NCI-H128 (cell line): ENCODE results near the gene CCDC136.

Experiments used
- DNase-seq: peaks from one replicate; lab custom pipeline; 2025; ENCODE audit not compliant: unreplicated experiment; lab: John Stamatoyannopoulos, UW

Gene CCDC136

DNA sequence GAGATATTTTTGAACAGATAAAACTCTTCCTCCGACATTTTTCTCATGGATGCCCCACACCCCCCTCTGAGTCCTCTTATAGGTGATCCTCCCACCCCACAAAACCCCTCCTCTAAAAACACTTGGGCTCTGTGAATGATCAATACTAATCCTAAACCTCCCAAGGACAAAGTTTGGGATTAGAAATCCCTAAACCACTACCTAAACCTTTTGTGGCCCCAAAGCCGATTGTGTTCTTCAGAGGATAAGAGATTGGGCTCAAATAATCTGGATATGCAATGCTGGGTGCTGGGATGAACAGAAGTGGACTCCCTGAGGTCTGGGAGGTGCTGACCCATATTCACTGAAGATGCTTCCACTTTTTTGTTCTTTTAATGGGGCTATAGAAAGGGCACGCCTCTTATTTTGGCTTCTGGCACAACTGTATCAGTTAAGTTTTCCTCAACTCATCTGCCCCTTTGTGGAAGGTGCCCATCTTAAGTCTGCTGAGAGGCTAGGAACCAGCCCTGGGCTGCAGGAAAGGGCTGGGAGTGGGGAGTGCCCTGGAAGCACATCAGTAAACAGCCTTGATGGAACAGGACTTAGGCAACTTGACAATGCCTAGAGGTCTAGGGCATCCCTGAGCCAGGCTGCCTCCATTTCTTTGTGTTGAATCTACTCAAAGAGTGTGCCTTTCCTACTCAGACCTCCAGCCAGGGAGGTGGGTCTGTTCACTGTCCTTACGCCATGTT is 15.9 kb upstream of the CCDC136 start, which contains the start of gene OPN1SW:
Gene OPN1SW, minus strand, starts transcription at position 51 of the 731 bp plus-strand sequence. Its CDS starts 13 bp downstream, at position 38.
- no peak for DNase-seq

DNA sequence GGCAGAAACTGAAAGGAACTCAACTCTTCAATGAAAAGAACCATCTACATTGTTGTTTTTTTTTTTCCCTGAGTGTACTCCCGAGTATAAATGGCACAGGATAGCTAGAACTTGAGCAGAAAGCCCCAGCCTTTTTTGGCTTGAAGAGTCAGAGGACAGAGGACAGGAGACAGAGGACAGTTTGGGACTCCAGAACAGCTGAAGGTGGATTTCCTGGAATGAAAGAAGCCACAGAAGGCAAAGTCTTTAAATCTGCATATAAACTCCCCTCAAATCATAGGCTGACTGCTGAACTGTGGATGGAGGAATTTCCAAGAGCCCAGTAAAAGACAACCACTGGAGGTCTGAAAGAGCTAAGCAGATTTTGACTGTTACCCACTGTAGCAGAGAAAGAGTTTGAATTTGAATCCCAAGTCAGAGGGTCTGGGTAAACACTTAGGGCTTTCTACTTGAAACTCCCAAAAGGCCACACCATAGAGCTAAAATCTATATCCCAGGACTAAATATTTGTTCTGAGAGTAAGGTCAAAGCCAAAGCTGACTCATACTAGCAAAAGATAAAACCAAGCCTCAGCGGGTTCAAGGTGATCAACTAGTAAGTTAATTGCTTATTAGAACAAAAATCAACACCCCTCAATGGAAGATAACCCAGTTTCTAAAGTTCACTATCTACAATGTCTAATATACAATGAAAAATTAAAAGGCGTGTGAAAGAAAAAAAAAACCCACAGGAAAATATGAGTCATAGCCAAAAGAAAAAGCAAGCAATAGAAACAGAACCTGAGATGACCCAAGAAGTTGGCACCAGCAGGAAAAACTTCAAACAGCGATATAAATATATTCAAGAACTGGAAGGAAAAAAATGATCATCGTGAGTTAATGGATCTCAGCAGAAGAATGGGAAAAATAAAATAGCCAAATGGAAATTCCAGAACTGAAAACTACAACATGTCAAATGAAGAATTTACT is 14.3 kb upstream of the CCDC136 start:
- no peak for DNase-seq

DNA sequence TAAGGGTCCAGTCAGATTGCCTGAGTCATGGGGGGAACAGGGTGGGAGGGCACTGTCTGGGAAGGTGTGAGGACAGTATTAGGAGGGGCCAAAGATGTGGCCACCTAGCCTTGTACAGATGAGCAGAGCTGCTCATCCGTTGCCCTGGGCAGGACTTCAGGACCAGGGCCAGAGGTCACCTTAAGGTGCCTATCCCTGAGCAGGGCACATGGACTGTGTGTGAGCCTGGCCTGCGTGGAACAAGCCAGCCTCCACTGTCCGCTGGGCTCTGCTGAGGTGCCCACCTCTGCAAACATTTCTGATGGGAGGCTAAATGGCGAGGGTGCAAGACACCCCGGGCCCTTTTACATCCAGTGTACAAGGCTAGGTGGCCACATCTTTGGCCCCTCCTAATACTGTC is 12.8 kb upstream of the CCDC136 start:
- no peak for DNase-seq

DNA sequence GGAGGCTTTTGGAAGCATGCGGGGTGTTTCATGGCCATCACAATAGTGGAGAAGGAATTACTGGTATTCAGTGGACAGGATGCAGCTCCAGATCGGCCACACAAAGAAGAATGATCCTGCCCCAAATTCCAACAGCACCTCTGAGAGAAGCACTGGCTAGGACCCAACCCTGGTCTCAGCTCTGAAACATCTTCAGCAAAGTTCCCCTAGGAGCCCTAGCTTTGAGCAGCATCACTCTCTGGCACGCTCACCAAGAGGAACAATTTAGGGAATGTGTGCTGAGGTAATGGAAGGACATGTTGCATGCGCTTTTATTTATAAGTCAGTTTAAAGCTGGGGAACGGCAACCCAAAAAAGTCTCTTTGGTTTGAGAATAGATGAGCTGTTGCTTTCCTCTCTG is 10.6 kb upstream of the CCDC136 start:
- no peak for DNase-seq

DNA sequence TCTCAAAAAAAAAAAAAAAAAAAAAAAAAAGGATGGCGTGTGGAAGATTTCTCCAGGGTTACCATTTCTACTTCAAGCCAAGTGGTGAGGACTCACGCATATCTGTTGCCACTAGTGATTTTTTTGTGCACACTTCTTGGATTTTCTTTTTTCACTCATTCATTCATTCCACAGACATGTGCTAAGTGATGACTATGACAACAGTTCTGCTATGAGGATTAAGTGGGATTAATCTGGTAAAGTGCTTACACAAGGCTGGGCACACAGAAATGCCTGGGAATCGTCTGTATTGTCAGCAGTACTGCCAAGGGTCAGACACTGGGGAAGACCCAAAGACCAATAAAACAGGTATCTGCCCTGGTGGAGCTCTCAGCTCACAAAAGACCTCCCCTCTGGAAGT is 9.9 kb upstream of the CCDC136 start:
- DNase-seq: no peak

DNA sequence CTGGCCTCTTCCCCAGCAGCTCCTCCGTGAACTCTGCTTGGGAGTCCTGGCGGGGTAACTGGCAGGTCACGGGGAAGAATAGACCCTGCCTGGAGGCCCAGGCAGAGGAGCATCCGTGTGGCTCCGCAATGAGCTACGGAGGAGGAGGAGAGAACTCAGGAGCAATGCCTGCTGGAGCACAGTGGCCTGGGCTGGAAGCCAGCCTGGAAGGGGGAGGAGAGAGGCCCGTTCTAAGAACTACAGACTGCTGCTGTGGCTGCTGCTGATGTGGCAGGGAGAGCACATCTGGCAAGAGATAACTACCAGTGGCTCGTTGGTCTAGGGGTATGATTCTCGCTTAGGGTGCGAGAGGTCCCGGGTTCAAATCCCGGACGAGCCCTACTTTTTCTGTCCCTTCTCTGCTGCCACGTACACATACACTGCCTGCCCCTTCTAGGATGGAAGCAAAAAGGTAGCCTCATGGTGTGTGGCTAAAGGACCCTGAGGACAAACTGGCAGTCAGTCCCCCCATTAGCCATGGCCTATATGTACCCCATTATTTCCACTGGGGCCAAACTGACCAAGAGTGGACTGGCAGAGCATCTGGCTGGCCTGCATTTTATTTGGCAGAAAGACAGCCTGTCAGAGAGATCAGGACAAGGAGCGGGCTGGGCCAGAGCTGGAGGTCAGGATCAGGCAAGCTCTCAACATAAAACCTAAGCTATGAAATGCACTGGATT is 8.5 kb upstream of the CCDC136 start:
- DNase-seq: no peak

DNA sequence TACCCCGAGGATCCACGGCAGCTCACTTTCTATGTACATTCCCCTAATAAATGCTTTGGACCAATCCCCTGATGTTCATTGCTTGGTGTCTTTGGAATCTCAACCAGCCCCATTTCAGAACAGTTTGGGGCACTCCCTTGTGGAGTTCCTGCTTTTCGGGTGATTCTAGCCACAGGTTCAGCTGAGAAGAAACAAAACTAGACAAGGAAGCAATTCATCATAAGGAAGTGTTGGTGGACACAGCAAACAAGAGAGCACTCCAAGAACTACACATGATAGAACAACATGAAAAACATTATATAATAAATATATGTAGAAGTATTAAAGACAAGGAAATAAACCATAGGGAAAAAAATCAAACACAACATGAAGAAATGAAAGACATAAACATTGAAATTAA is 6.0 kb upstream of the CCDC136 start:
- no peak for DNase-seq

DNA sequence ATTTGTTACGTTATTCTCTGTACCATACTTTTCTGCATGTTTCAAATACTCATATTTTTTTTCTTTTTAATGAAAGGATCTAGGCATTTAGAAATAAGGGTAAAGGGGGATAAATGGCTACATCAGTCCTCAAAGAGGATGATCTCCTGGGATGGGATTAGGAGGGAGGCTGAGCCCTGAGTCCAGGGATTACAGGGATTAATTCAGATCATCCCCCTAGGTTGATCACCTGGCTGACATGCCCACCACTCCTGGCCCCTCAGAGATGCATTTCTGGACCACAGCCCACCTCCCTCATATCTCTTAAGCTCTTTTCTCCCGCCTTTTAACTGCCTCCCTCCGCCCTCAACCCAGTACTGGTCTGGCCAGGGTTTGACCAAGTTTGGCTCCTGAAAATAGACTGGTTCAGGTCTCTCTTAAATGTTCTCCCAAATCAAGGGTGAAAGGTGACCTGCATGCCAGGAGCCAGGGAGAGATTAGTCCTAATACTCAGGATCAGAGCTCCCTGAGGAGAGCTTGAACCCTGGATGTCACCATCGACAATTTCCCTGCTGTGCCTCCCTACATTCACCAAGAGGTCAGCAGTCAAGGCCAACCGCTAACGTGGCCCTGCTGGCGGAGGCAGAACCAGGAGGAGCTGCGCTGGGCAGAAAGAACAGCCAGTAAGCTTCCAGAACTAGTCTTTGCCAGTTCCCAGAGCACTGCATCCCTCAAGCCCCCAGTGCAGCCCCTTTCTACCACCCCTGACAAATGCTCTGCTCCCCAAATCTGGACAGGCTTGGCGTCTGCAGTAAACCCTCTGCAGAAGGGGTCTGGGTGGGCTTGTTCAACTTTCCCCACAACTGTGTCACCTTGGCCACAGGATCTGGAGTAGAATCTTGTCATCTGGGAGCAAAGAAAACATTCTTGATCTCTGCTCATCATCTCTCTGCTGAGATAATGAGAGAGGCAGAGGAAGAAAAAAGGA is 3.0 kb upstream of the CCDC136 start:
- DNase-seq: no peak

DNA sequence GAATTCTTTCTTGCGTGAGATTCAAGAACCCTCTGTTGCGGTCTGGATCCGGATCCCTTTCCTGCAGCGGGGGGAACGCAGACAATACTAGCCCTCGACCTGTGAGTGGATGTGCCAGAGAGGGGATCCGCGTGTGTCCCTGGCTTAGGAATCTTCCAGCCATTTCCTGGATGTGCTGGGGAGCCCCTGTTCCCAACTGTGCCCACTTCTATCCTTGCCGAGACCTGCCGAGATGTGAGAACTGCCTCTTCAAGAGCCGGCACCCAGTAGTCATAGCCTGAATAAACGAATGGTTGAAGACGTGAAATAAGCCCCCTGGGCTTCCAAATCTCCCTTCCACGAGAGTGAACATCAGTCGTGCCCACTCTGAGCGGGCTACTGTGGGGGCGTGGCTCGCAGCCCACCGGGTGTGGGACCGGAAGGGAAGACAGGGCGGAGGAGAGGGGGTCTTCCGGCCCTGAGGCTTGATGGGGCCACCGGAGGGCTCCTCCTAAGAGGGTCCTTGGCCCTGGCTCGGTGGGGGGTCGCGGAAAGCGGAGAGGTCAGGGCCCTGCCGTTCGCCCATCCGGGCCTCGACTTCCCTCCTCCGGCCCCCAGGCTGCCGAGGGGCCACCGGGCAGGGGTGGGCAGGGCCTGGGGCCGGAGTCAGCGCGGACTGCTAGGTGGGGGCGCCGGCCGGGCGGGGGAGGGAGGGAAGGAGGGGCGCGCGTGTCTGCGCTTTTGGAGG is 1.3 kb upstream of the CCDC136 start:
- DNase-seq: no peak

DNA sequence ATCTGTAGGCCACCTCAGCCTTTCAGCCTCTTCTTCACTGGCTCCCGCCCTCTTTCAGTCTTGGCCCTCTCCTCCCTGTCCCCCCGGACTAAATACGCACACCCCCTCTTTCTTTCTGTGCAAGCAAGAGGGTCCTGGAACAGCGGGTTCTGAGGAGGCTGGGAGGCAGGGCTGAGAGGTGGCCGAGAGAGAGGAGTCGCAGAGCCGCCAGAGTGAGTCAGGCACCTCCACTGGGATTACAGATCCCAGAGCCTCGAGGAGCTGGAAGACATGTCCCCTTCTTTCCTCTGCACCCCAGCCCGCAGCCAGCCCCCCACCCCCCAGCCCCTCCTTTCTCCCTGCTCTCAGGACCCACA is 182 bp downstream of the CCDC136 start:
- no peak for DNase-seq

DNA sequence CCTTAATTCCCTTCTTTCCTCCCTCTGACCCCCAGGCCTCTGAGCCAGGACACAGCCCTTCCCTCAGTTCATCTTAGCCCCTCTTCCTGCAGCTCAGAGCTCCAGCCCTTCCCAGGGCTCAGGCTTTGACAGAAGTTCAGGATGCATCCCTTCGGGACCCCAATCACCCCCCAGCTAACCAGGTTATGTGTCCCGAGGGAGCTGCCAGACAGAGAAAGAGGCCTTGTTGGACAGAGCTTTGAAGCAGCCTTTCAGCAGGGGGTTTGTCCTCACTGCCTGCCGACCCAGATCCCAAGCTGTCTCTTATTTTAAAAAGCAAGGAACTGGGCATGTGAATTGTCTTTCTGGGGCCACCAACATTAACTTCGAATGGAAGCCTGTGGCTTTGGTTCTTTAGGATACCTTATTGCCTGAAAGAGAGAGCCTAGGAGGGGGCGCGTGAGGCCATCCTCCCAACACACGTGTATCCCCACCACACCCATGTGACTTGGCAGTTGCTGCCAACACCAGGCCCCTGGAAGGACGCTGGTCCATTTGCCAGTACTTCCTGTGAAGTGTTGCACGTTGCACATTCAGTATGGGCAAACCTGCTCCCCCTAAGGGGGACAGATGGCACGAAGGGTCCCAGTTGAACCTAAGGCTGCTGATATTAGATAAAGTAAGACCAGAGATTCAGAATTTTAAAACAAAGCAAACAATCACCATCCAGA is 858 bp downstream of the CCDC136 start:
- DNase-seq: no peak

DNA sequence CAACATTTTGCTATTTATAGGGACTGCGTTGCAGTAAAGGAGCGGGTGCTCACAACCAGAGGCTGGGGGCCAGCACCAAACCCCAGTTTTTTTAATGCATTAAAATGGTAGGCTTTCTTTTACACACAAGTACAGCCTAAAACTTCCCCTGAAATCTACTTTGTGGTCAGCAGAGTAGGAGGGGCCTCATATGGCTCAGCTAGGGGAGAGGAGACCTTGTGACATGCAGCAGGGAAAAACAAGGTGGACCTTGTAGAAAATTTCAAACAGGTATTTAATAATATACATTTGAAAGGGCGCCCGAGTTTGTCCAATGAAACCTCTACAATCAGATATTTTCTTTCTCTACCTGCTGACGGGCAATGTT is 1.4 kb downstream of the CCDC136 start:
- no peak for DNase-seq

DNA sequence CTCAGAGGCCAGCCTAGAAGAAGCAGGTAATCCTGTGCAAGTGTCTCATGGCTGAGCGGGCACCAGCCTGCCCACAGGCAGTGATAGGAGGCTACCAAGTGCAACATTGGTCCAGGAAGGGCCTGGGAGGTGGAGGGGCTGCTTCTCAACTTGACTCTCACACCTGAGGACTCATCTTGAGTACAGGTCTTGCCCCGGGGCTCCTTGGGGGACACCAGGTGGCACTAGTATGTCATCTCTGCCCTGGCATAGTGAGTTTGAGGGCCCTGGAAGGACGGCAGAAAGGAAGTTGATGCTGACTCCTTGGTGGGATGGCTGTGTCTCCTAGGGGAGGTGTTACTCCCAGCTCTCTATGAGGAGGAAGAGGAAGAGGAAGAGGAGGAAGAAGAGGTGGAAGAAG is 2.3 kb downstream of the CCDC136 start:
- DNase-seq: no peak

DNA sequence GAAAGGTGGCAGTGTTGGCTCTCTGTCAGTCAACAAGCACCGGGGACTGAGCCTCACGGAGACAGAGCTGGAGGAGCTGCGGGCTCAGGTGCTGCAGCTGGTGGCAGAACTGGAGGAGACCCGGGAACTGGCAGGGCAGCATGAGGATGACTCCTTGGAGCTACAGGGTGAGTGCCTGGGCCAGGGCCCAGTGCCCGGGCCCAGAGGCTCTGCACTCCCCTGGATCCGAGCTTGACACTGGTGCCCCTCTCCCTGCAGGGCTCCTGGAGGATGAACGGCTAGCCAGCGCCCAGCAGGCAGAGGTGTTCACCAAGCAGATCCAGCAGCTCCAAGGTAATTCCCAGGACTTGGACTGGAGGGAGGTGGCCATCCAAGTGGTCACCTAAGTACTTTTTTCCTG is 2.7 kb downstream of the CCDC136 start:
- DNase-seq: no peak

DNA sequence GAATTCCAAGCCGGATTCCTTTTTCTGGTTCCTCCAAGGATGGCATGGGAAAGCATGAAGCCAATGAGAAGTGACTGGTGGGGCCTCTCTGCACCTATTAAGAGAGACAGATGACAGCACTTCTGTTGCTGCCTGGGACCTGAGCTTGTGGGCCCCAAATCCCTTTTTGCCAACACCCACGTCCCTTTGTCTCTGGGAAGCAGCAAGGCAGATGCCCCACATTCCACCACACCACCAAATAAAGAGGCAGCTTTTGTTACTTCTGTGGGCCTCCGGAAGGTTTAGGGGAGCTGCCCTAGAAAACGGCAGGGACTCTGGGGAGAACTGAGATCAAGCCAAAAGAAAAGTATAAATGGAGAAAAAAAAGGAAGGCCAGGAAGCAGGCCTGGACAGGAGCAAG is 3.4 kb downstream of the CCDC136 start:
- DNase-seq: no peak

DNA sequence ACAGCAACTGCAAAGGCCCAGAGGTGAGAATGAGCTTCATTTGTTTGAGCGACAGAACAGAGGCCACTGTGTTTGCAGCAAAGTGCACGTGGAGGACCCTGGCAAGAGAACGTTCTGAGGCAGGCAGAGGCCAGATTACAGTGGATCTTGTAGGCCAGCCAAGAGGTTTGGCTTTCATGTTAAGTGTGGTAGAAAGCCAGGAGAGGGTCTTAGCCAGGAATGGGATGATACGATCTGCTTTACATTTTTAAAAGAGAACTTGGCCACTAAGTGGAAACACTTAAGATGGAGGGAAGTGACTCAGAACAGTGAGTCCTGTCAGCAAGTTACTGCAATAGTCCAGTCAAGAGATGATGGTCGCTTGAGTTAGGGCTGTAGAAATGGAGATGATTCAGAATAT is 4.6 kb downstream of the CCDC136 start:
- DNase-seq: no peak

DNA sequence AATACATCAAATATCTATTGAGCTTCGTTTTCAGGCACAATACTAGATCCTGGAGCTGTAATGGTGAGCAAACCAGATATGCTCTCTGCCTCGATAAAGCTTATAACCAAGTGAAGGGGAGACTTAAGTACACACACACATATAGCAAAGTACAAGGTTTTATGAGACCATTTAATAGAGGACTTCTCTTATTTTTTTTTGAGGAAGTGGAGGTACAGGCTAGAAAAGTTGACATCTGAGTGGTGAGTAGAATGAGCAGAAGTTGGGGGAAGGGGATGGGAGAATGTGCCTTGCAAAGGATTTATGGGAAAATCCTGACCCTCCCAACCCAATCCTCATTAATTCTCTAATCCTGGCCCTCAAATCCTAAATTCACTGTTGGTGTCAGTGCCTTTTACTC is 7.7 kb downstream of the CCDC136 start:
- no peak for DNase-seq

DNA sequence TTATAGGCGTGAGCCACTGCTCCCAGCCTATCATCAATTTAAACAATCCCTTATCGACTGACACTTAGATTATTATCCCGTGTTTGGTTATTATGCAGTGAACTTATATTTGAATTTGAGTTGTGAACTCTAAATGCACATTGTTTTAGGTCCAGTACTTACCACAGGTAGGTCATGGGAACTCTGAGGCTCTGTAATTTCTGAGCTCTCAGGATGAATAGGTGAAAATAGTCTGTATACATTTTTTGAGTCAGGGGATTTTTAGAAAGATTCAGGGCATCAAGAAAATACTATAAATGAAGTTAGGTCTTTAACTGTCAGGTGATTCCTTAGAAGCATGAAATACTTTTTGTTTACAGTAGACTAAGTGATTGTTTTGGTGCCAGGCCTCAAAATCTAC is 8.8 kb downstream of the CCDC136 start:
- DNase-seq: no peak

DNA sequence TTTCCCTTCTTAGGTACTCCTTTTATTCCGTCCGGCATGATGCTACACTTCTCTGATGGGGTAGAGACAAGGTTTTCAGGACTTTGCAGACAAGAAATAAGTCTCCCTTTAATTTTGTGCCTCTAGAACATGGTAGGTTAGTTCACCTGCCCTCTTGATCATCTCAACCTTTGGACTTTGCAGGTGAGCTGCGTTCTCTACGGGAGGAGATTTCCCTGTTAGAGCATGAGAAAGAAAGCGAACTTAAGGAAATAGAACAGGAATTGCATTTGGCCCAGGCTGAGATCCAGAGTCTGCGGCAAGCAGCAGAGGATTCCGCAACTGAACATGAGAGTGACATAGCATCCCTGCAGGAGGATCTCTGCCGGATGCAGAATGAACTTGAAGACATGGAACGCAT is 9.2 kb downstream of the CCDC136 start:
- no peak for DNase-seq
